HG02943 (cell line): ENCODE data around the gene DNAH14.
"Not testable (repeated sequence)": the region's sequence is repeated elsewhere in the genome, so short reads cannot be mapped to it uniquely, and the experiment has no call there.

Experiments
- ATAC-seq: cut with Tn5 transposase; IDR thresholded peaks from one replicate; pipeline ENCODE4 v1.9.1; 2021; ENCODE audit warnings: mild to moderate bottlenecking, low read depth, moderate library complexity; ENCODE audit not compliant: unreplicated experiment

The DNAH14 gene

GRCh38 chr1:224920930-224921329, 8.5 kb upstream of the DNAH14 start:
- no peak for ATAC-seq

GRCh38 chr1:224921354-224921753, 8.1 kb upstream of the DNAH14 start:
- no peak for ATAC-seq

- ATAC-seq, result no peak
Observed at GRCh38 chr1:224922404-224923164, 6.9 kb upstream of the DNAH14 start.

GRCh38 chr1:224923726-224924125, 5.7 kb upstream of the DNAH14 start:
- no peak for ATAC-seq

- not testable (repeated sequence) for ATAC-seq
Observed at GRCh38 chr1:224927631-224928030, 1.8 kb upstream of the DNAH14 start.

GRCh38 chr1:224928906-224929305, 569 bp upstream of the DNAH14 start:
- no peak for ATAC-seq

GRCh38 chr1:224931605-224932004, 2.1 kb downstream of the DNAH14 start:
- ATAC-seq, result no peak

GRCh38 chr1:224932607-224933249, 3.3 kb downstream of the DNAH14 start:
- ATAC-seq, result no peak

- no peak for ATAC-seq
Observed at GRCh38 chr1:224933584-224933983, 4.1 kb downstream of the DNAH14 start.

- no peak for ATAC-seq
Observed at GRCh38 chr1:224938652-224939051, 9.2 kb downstream of the DNAH14 start.

GRCh38 chr1:224939844-224940425, 10.5 kb downstream of the DNAH14 start:
- ATAC-seq, result no peak

- not testable (repeated sequence) for ATAC-seq
Observed at GRCh38 chr1:224940735-224941134, 11.3 kb downstream of the DNAH14 start.

- not testable (repeated sequence) for ATAC-seq
Observed at GRCh38 chr1:224945651-224946348, 16.3 kb downstream of the DNAH14 start.

GRCh38 chr1:224946349-224946691, 16.8 kb downstream of the DNAH14 start:
- not testable (repeated sequence) for ATAC-seq

- no peak for ATAC-seq
Observed at GRCh38 chr1:224957696-224958095, 28.2 kb downstream of the DNAH14 start.

GRCh38 chr1:224958490-224958889, 29.0 kb downstream of the DNAH14 start:
- no peak for ATAC-seq

- no peak for ATAC-seq
Observed at GRCh38 chr1:224959115-224959514, 29.6 kb downstream of the DNAH14 start.

- no peak for ATAC-seq
Observed at GRCh38 chr1:224959656-224960055, 30.2 kb downstream of the DNAH14 start.

GRCh38 chr1:224980181-224980580, 50.7 kb downstream of the DNAH14 start:
- ATAC-seq, result no peak

GRCh38 chr1:224981922-224982354, 52.5 kb downstream of the DNAH14 start:
- ATAC-seq, result not testable (repeated sequence)

GRCh38 chr1:224988042-224988441, 58.6 kb downstream of the DNAH14 start:
- no peak for ATAC-seq
